GM19463 (cell line): ENCODE data around the gene SALL3.

Source experiments
- ATAC-seq: cut with Tn5 transposase; IDR thresholded peaks from one replicate; pipeline ENCODE4 v1.9.1; 2021; ENCODE audit warnings: mild to moderate bottlenecking, moderate library complexity; ENCODE audit not compliant: unreplicated experiment

SALL3 gene

GRCh38 chr18:78965260-78965659 is 14.4 kb upstream of the SALL3 start:
- ATAC-seq, result no peak

- no peak for ATAC-seq
Observed at GRCh38 chr18:78965917-78966792, 13.5 kb upstream of the SALL3 start.

- no peak for ATAC-seq
Observed at GRCh38 chr18:78966793-78967106, 12.9 kb upstream of the SALL3 start.

GRCh38 chr18:78967692-78968091 is 11.9 kb upstream of the SALL3 start:
- ATAC-seq, result no peak

- no peak for ATAC-seq
Observed at GRCh38 chr18:78969574-78970315, 9.9 kb upstream of the SALL3 start.

GRCh38 chr18:78970774-78971333 is 8.8 kb upstream of the SALL3 start:
- ATAC-seq, result no peak

GRCh38 chr18:78971511-78972245 is 7.9 kb upstream of the SALL3 start:
- no peak for ATAC-seq

- no peak for ATAC-seq
Observed at GRCh38 chr18:78972385-78972918, 7.2 kb upstream of the SALL3 start.

- ATAC-seq, result no peak
Observed at GRCh38 chr18:78972930-78973331, 6.7 kb upstream of the SALL3 start.

GRCh38 chr18:78973357-78974083 is 6.1 kb upstream of the SALL3 start:
- ATAC-seq, result no peak

- no peak for ATAC-seq
Observed at GRCh38 chr18:78974115-78974761, 5.4 kb upstream of the SALL3 start.

- no peak for ATAC-seq
Observed at GRCh38 chr18:78975292-78975691, 4.3 kb upstream of the SALL3 start.

GRCh38 chr18:78975699-78976335 is 3.8 kb upstream of the SALL3 start:
- no peak for ATAC-seq

- ATAC-seq, result no peak
Observed at GRCh38 chr18:78976765-78977636, 2.6 kb upstream of the SALL3 start.

GRCh38 chr18:78977637-78978348 is 1.8 kb upstream of the SALL3 start:
- ATAC-seq, result no peak

GRCh38 chr18:78978349-78979055 is 1.1 kb upstream of the SALL3 start:
- no peak for ATAC-seq

GRCh38 chr18:78979056-78979729 is 425 bp upstream of the SALL3 start:
- no peak for ATAC-seq
